T-helper 2 cell (primary cell): ENCODE data around the gene NCAPH2.
A peak's percentile ranks its signal among the peaks of the same experiment; 100 is the strongest.

Experiments
- DNase-seq, 5 experiments: peaks; one replicate each; pipeline versions ENCODE4 v3.0.0 to v3.0.0-alpha.2; 2012 to 2022

NCAPH2 gene

DNA sequence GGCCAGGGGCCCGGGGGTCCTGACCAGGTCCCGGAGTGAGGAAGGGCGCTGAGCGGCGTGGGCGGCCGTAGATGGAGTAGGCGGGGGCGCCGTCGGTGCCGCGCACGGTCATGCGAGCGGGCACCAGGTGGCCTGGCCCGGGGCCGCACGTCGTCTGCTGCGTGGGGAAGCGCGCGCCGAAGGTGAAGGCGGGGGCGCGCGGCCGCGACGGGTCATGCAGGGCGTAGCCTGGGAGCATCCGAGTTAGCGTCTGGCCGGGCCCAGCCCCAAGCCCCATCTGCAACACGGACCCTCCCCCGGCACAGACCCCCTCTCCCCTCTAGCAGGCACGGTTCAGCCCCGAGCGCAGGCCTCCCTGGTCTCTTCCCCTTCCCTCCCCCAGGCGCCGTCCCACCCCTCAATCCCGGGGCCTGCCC lies 23.5 kb downstream of the NCAPH2 start:
- DNase-seq, result peak in 4 of 5 experiments; percentile 46 to 87 (median 56)

DNA sequence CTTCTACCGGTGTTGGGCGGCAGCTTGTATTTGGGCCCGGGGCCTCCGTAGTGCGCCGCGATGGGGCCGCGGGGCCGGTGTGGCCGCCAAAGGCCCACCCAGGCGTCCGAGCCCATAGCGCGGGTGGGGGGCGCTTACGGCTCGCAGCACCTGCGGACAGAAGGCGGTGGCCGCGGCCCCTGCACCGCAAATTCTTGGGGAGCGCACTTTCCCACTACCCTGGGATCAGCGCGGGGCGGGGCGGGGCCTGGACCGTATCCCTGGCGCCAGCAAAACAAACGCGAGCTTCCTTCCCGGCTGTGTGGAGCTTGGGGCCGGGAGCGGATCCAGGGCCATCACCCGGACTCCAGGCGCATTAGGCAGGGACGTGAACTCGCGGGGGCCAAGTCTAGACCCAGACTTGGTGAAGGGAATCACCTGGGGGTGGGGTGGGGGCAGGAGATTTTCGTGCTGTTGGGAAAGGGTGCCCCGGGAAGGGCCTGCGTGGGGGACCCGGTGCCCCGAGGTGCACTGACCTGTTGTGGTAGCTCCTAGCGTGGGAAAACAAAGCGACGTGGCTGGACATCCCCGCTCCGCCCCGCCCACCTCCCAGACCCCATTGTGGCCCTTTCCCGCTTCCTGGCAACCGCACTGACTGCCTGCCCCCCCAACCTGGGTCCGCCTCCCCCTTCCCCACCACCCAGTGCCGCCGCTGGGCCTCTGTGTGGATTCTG lies 24.1 kb downstream of the NCAPH2 start:
- peak in 1 of 5 experiments; percentile 13 for DNase-seq

DNA sequence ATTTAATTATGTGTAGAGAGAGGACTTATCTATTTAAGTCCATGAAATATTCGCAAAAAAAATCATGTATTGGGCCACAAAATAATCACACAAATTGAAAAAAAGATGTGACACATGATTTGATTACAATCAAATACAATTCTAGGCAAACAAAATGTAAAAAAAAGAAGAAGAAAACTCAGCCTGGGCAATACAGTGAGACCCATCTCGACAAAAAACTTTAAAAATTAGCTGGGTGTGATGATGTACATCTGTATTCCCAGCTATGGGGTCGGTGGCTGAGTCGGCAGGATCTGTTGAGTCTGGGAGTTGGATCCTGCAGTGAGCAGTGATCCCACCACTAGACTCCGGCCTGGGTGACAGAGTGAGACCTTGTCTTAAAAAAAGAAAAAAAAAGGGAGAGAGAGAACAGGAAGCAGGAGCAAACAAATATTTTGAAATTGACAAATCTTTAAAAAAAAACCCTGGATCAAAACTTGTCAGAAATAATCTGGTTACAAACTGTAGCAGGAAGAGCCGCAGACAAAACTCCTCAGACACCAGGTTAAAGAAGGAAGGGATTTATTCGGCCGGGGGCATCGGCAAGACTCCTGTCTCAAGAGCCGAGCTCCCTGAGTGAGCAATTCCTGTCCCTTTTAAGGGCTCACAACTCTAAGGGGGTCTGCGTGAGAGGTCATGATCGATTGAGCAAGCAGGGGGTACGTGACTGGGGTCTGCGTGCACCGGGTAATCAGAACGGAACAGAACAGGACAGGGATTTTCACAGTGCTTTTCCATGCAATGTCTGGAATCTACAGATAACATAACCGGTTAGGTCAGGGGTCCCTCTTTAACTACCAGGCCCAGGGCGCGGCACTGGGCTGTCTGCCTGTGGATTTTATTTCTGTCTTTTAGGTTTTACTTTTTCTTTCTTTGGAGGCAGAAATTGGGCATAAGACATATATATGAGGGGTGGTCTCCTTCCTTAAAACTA lies 25.1 kb downstream of the NCAPH2 start:
- no peak for DNase-seq

DNA sequence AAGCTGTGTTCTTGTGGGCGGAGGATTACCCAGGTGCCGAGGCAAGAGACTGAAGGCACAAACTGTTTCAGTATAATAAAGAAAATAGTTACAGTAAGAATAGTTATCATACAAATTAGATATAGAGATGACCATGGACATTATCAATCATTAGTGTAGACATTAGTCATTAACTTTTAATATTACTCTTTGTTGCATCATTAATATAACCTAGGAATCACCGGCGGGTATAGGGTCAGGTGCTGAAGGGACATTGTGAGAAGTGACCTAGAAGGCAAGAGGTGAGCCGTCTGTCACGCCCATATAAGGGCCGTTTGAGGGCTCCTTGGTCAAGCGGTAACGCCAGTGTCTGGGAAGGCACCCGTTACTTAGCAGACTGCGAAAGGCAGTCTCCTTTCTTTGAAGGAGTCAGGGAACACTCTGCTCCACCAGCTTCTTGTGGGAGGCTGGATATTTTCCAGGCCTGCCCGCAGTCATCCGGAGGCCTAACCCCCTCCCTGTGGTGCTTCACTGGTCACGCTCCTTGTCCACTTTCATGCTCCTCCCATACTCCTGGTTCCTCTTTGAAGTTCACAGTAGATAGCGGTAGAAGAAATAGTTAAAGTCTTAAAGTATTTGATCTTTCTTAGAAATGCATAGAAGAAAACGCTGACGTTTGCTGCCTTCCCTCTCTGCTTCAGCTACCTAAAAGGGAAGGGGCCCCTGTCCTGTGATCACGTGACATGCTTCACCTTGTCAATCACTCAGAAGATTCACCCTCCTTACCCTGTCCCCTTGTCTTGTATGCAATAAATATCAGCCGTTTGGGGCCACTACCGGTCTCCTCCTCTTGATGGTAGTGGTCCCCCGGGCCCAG lies 26.1 kb downstream of the NCAPH2 start:
- DNase-seq, result peak in 1 of 5 experiments; percentile 18

DNA sequence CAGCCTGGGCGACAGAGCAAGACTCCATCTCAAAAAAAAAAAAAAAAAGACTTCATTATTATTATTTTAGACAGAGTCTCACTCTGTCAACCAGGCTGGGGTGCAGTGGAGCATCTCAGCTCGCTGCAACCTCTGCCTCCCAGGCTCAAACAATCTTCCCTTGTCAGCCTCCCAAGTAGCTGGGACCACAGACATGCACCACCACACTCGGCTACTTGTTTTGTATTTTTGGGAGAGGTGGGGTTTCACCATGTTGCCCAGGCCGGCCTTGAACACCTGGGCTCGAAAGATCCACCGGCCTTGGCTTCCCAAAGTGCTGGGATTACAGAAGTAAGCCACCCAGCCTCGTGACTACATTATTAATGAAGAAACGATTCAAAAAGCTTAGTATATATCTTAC lies 27.1 kb downstream of the NCAPH2 start:
- DNase-seq, result no peak

DNA sequence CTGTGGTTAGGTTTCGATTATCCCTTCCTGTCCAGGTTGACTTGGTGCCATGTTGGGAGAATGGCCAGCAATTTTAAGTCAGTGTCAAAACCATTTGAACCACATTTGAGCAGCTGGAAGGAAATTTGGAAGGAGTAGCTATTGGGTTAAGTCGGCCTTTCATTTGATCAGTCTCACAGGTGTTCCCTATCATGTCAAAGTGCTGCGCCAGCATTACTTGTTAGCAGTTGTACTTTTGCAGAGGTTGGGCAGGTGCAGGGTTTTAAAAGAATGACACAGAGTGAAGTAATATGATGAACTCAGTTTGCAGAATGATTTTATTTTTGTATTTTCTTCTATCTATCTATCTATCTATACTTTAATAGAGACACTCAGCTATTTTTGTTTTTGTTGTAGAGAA lies 28.2 kb downstream of the NCAPH2 start:
- no peak for DNase-seq

DNA sequence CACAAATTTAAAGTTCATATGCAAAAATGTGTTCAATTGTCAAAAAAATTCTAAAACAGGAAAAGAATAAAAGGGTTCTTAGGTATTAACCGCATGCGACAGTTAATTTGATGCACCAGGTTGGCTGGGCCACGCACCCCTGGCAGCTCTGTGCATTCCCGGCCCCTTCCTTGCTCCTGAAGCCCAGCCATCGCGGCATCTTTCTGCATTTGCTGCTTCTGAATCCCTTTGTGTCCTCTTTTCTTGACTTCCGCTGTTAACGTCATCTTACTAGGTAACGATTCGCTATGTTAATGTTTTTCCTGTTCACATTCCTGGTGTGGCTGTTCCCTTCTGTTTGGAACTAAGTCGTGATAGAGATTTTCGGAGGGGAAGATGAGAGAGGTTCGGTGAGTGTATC lies 29.7 kb downstream of the NCAPH2 start:
- DNase-seq, result no peak

DNA sequence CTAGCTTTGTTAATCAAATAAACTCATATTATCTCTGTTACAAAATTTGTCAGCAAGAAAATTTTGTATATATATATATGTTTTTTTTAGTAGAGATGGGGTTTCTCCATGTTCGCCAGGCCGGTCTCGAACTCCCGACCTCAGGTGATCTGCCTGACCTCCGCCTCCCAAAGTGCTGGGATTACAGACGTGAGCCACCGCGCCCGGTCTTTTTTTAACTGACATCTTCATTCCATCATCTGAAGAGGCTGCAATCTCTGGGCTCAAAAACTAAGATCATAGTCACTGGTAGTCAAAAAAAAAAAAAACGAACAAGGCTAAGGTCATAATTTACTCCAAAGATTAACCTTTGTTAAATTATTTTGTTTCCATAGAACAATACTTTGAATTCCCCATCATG lies 32.4 kb downstream of the NCAPH2 start:
- DNase-seq, result no peak

DNA sequence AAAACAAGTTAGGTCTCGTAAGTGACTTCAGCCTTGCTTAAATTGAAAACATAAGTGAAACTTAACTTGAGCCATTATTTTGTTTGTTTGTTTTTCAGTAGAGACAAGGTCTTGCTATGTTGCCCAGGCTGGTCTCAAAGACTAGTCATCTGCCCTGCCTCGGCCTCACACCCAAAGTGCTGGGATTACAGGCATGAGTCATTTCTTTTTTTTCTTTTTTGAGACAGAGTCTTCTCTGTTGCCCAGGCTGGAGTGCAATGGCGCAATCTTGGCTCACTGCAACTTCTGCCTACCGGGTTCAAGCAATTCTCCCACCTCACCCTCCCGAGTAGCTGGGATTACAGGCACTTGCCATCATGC lies 33.6 kb downstream of the NCAPH2 start:
- peak in 1 of 5 experiments; percentile 70 for DNase-seq

DNA sequence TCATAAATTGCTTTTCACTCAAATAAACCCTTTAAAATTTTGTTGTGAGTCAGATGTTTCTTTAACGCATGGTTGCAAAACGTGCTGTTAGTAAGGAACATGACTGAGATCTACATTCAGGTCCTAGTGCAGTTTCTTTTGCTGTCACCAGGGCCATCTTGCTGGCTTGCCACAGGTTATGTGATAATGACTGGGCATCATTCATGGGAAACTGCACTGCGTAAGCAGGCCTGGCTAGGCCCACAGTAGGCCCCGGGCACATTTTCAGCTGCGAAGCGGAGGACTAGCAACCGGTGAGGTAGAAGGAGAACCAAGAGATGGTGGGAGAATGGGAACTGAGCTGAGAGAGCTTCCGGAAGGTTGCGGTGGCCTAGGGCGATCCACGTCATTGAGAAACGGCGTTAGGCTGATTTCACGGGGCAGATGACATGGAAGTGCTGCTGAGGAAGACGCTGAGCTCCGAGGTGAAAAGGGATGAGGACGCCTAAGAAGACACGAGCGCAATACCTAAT lies 34.4 kb downstream of the NCAPH2 start:
- DNase-seq, result peak in 1 of 5 experiments; percentile 91

DNA sequence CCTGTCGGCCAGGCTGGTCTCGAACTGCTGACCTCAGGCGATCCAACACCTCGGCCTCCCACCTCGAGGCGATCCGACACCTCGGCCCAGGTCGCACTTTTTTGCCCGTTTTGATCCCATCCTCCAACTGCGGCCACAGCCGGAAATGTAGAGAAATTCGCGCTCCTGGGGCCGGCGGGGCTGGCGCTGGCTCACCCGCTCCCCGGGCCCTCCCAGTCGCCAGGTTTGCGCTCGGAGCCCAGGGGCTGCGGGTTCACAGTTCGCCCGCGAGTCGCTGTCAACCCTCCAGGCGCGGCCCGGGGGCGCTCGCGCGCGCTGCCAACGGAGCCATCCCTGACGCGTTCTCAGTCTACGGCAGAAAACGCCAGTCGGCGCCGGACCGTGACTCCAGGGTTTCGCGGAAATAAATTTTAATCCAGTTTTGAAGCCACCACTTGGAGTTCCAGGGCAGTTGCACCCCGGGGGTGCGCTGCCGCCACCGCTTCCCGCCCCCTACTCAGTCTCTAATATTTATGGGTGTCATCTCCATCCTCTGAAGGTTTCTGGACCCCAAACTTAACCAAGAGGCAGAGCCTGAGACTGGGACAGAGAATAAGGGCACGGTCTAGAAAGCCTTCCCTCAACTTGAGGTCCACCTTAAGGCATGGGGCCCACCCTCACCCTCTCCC lies 36.2 kb downstream of the NCAPH2 start:
- peak; percentile 58 to 83 (median 75) for DNase-seq

DNA sequence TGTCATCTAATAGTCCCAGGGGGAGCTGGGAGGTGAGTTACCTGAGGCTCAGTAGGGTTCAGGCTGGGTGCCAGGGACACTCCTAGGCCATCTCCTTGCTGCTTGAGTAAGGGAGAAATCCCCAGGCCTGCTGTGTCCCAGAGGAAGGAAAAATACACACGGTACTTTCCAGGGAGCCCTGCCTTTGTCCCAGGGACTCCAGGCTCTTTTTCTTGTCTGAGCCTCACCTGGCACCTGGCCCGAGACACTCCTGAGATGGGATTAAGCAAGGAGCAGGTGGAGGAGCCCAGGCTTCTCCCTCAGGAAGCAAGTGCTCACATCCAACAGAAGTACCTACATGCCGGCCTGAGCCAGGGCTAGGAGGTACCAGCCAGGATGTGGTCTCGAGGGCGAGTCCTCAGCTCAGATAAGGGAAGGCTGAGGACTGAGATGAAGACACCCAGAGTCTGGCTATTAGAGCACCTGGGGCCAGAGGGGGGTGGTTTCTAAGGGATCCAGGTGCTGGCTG lies 36.8 kb downstream of the NCAPH2 start:
- DNase-seq, result peak in 1 of 5 experiments; percentile 83

DNA sequence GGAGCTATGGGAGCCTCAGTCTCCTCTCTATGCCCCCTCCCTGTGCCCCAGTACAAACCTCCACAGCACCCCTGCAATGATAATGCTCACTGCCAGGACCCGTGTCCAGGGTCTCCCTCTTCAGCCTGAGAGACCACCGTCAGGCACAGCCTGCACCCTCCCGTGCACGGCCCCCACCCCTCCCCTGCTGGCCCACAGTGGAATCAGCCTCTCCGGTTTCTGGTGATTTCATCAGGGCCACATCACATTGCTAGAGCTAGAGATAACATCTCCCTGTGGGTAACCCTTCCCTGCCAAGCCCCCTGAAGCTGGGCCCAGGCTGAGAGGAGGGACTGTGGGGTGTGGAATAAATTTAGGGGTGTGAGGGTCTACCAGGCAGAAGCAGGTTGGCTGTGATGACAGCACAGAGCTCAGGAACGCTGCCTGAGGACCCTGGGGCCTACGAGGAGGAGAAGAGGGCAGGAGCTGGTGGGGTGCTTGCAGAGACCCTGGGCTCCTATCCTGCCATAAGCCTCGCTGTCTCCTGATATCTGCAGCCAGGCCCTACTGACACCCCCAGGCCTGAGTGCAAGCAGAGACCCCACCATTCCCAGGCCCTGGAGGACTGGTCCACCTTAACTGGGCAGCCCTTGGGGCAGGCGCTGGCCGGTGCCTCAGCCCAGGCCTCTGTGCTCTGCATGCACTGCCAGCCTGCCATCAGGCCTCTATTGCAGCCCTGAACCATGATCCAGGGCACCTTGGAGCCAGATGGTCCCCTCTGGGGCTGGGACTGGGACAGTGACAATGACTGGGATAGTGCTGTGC lies 37.7 kb downstream of the NCAPH2 start, which contains the start of gene KLHDC7B:
KLHDC7B (plus strand) TSS at position 378 of the 804 bp plus-strand sequence; CDS start at position 723, 345 bp downstream.
- peak in 1 of 5 experiments; percentile 76 for DNase-seq

DNA sequence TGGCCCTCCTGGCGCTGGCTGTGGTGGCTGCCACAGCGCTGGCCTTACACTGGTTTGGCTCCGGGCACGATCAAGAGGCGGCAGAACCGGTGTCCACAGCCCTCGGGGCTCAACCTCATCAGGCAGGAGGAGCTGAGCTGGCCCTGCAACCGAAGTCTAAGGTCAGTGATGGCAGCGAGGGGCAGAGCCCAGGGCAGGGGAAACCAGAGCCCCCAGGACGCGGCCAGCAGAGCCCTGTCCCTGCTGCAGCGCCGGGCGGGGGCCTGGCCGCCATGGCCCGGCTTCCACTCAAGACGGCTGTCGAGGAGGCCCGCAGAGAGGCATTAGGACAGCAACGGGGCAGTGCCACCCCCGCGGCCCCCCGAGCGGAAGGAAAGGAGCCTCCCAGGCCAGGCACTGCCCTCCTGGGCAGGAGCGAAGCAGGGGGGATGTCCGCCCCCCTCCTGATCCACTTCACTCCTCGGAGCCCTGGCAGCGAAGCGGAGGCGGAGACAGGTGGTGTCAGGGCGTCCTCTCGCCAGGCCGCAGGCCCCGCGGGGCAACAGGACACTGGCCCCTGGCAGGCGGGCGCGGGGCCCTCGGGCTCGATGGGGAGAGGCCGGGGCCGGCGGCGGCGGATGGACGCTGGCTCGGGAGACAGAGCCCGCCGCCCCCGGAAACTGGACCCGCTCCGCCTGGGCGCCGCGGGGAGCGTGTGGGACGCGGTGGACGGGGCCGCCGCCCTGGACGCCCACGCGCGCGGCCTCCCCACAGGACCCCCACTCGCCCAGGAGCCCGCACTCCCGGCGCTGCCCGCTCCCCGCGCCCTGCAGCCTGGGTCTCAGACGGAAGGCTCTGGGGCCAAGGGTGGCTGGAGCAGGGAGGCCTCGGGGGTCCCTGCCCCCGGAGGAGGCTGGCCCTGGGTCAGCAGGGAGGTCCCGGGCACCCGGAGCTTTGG lies 38.6 kb downstream of the NCAPH2 start:
- DNase-seq, result no peak

DNA sequence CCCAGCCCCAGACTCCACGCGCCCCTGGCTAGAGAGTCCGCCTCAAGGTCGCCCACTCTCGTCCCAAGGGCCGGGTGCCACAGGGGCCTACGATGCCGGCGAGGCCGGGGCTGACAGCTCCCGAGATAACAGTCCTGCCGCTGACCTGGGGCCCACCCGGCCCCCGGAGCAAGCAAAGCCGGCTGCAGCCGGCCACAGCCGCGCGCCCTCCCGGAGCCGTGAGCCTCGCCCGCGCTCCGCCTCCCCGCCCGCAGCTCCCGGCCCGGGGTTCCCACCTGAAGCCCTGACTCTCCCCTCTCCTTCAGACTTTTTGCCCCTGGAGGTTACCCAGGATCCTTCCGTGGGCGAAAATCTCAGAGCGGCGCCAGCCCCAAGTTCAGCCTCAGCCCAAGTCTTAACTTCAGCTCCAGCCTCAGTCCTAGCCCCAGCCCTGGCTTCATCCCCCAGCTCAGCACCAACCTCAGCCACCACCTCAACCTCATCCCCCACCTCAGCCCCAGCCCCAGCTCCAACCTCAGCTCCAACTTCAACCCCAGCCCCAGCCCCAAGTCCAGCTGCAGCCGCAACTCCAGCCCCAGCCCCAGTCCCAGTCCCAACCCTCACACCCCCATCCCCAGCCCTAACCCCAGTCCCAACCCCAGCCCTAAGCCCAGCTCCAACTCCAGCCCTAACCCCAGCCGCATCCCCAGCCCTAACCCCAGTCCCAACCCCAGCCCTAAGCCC lies 39.4 kb downstream of the NCAPH2 start:
- DNase-seq, result no peak

DNA sequence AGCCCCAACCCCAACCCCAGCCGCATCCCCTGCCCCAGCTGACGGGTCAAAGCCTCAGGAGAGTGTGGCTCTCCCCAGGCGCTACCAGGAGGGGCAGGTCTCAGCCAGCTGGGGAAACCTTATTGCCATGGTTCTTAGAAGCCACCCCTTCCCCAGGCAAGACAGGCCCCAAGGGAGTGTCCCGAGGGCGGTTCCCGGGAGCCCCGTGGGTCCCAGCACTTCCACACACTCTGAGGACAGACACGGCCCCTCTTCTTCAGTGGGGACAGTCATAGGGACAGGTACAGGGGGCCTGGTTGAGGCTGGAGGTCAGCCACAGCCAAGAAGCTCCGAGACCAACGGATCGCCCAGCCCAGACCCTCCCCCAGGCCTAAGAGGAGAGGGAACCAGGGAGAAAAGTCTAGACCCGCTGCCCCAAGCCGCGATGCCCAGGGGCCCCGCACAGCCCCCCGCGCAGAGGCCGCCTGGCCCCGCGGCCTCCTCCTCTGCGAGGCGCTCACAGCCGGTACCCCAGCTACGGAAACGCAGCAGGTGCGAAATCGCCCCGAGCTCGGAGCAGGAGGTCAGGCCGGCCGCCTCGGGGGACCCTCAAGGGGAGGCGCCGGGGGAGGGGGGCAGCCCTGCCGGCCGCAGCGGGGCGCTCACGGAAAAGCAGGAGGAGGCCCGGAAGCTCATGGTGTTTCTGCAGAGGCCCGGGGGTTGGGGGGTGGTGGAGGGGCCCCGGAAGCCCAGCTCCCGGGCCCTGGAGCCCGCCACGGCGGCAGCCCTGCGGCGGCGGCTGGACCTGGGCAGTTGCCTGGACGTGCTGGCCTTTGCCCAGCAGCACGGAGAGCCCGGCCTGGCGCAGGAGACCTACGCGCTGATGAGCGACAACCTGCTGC lies 40.3 kb downstream of the NCAPH2 start:
- DNase-seq, result peak in 3 of 5 experiments; percentile 47 to 72 (median 47)

DNA sequence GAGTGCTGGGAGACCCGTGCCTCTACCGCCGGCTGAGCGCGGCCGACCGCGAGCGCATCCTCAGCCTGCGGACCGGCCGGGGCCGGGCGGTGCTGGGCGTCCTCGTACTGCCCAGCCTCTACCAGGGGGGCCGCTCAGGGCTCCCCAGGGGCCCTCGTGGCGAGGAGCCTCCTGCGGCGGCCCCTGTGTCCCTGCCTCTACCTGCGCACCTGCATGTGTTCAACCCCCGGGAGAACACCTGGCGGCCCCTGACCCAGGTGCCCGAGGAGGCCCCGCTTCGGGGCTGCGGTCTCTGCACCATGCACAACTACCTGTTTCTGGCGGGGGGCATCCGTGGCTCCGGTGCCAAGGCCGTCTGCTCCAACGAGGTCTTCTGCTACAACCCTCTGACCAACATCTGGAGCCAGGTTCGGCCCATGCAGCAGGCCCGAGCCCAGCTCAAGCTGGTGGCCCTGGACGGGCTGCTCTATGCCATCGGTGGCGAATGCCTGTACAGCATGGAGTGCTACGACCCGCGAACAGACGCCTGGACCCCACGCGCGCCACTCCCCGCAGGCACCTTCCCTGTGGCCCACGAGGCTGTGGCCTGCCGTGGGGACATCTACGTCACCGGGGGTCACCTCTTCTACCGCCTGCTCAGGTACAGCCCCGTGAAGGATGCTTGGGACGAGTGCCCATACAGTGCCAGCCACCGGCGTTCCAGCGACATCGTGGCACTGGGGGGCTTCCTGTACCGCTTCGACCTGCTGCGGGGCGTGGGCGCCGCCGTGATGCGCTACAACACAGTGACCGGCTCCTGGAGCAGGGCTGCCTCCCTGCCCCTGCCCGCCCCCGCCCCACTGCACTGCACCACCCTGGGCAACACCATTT lies 41.1 kb downstream of the NCAPH2 start:
- DNase-seq, result no peak
